KBM-7 (cell line): ENCODE data around the gene TSPAN3.

Experiments used
- DNase-seq: peaks from one replicate; pipeline ENCODE4 v3.0.0-alpha.2; 2015
- in situ Hi-C: fragments of 300-500 bp; cut with MboI; formaldehyde crosslinking; loops from 2 replicates; pipeline ENCODE4 v1.14.3; 2020; ENCODE audit warnings: low sequenced_read_pairs, low pct_unique_long_range_greater_than_20kb, mixed read lengths

Gene TSPAN3

GRCh38 chr15:77070495-77071304 lies at the start of gene TSPAN3:
TSS of gene TSPAN3 (minus strand) at chr15:77071109. CDS start at chr15:77070954, 155 bp downstream.
- peak; percentile 96 for DNase-seq
- in situ Hi-C loops: no loop called here

DNA sequence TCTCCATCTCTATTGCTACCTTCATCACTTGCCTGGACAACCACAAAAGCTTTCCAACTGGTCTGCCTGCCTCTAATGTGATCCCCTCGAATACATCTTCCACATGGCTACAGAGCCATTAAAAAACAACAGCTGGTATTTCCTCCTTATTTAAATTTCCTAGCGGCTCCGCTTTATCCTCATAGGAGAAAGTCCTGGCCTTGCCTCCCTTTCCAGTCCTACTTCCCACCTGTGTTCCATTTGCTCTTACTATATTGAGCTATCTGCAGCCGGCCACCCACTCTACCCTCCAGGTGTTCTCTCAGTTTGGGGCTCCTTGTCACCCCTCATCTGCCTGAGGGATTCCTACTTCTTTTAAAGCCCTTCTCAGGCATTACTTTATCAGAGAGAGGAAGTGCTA lies 49.7 kb upstream of the TSPAN3 start:
- no peak for DNase-seq
- in situ Hi-C loops: no loop called here

- in situ Hi-C loops: no loop called here
- no peak for DNase-seq
Observed at GRCh38 chr15:77119446-77119845, 48.5 kb upstream of the TSPAN3 start.

GRCh38 chr15:77118882-77119321 lies 48.0 kb upstream of the TSPAN3 start:
- in situ Hi-C loops: no loop called here

GRCh38 chr15:77115179-77115578 lies 44.3 kb upstream of the TSPAN3 start:
- in situ Hi-C loops: no loop called here

More at GRCh38 chr15:77118882-77119321, 48.0 kb upstream of the TSPAN3 start:
- DNase-seq: peak; percentile 90

DNA sequence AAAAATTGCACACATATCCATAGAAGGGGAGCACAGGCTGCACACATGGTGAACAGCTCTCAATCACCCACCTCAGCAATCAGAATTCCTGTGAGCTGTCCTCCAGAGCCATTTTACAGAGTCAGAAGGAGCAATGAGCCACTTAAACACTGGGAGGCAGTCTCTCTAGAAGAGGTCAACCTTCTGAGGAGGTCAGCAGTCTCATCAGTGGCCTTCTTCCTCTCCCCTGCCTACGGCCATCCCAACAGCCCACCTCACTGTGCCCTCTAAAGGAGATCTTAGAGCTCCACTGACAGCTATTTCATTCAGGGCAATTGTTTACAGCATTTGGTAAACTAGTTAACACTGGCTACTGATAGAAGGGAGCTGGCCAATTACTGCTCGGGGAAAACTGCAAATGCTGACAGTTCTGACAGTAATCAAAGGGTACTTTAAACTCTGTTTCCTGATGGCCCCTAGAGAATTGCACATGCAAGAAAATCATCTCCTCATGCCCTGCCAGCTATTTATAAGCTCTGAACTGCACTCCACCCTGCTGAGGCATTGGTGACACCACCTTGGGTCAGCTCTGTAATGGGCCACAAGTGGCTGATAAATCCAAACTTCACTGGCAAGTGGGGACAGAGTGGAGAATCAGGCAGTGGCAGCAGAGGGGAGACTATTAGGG lies 42.1 kb upstream of the TSPAN3 start:
- DNase-seq: no peak
- in situ Hi-C loops: no loop called here

More at GRCh38 chr15:77115179-77115578, 44.3 kb upstream of the TSPAN3 start:
- no peak for DNase-seq

DNA sequence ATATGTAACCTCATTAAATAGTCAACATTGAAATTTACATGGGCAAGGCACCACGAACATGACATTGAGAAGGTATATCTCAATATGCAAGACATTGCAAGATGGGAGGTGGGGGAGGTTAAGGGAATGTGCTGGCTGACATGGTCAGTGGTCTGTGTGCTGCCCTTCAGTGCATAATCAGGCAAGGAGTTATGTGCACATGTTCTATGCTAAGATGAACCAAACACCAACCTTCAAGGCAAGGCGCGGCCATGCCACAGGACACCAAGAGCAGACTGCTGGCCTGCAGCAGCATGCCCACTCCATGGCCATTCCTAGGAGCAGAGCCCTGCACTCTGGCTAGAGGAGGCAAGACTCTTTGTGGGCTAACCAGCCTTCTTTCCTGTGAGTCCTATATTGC lies 40.9 kb upstream of the TSPAN3 start:
- in situ Hi-C loops: no loop called here
- no peak for DNase-seq

- DNase-seq: peak; percentile 70
- in situ Hi-C loops: no loop called here
Observed at GRCh38 chr15:77107531-77108355, 36.8 kb upstream of the TSPAN3 start.

GRCh38 chr15:77107068-77107467 lies 36.2 kb upstream of the TSPAN3 start:
- in situ Hi-C loops: no loop called here
- DNase-seq: no peak

GRCh38 chr15:77104155-77104554 lies 33.2 kb upstream of the TSPAN3 start:
- DNase-seq: no peak
- in situ Hi-C loops: no loop called here

DNA sequence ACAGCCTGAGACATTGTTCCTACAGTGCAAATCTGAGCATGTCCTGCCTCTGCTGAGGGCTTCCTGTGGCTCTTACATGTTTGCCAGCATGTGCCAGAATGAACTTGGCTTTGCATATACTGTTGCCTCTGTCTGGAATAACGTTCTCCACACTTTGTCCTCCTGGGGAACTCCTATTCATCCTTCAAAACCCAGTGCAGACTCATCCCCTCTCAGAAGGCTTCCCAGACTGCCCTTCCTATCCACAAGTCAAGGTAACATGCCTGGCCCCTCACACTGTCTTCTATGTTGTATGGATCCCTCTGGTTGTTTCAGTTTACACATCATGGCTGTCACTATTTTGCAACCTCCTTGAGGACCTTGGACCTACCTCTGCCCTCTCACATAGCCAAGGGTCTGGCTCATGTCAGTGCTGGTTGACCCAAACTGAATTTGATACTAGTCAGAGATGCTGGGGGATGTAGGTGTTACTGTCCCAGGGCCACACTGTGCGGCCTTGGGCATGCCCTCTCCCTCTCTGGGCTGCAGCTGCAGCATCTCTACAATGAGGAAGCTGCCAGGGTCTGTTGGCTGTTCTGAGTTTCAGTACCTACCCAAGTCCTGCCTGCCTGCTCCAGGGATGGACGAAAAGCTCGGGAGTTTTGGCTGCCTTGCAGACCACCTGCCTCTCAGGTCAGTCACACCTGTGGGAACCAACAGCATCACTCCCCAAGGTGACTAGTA lies 29.0 kb upstream of the TSPAN3 start:
- no peak for DNase-seq
- in situ Hi-C loops: no loop called here

DNA sequence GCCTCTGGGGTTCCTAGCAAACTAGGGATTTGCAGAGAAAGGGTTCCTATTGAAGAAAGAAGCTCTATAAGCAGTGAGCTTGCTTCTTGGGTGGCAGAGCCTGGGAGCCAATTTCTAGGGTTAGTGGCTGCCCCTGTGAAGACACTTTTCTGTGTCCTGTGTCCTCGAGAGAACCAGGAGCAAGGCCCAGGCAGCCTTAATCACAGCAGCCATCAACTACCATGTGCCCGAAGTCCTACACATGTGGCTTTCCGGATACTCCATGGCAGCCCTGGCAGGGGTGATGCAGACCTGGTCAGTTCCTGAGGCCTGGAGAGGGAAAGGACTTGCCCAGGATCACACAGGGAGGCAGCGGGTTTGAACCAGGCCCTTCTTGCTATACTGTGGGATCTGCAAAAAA lies 27.7 kb upstream of the TSPAN3 start:
- in situ Hi-C loops: no loop called here
- DNase-seq: no peak

DNA sequence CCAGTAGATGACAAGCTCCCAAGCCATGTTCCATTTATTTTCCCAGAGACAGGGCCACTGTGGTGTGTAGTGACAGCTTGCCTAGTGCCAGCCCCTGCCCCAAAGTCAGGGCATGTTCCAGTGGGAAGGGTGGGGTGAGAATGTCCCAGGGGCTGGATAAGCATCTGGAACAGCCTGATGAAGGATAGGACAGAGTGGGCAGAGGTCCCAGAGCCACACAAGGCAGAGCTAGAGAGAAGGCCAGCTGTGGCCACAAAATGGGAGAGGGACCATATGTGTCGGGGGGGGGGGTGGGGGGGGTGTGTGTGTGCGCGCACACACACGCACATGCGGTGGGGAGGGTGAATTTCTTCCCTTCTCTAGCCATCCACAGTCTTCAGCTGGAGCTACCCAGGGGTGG lies 27.0 kb upstream of the TSPAN3 start:
- in situ Hi-C loops: no loop called here
- no peak for DNase-seq

GRCh38 chr15:77097248-77097721 lies 26.4 kb upstream of the TSPAN3 start:
- DNase-seq: peak; percentile 53
- in situ Hi-C loops: no loop called here

DNA sequence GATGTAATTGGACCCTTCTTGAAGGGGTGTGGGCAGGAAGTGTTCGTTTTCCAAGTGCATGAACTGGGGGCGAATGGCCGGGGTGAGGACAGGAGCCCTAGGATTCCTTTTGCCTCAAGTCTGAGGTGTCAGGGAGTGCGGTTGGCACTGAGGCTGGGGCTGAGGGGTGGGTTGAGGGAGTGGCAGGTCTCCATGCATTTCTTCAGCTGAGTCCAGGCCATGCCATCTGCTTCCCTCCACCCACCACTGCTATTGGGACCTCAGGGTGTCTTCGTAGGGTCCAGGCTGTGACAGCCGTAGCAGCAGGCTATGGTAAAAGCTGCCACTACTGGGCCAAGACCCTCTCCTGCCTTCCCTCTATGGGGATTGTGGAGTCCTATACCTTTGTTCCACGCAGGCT lies 25.6 kb upstream of the TSPAN3 start:
- in situ Hi-C loops: no loop called here
- no peak for DNase-seq

GRCh38 chr15:77096138-77096537 lies 25.2 kb upstream of the TSPAN3 start:
- DNase-seq: no peak
- in situ Hi-C loops: no loop called here

GRCh38 chr15:77094397-77095030 lies 23.6 kb upstream of the TSPAN3 start:
- peak; percentile 26 for DNase-seq
- in situ Hi-C loops: no loop called here

DNA sequence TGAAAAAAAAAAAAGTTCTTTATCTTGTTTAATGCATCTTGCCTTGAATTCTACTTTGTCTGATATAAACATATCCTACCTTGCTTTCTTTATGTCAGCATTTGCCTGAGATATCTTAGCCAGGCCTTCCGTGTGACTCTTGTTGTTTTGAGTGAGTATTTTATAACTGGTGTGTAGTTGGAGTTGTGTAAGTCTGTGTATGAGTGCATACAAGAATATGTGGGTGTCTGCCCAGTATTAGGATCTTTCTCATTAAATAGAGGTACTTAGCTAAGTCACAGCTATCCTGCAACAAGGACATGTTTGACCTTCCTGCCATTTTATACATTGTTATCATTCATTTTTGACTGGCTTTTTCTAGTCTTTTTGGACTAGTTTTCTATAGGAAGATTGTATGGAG lies 22.5 kb upstream of the TSPAN3 start:
- DNase-seq: no peak
- in situ Hi-C loops: no loop called here

- in situ Hi-C loops: no loop called here
- DNase-seq: no peak
Observed at GRCh38 chr15:77091097-77091496, 20.2 kb upstream of the TSPAN3 start.
